ENCODE results near the gene PANK2. TPM values are rescaled to one million over a fixed set of nuclear protein-coding genes. Genes with fewer than 3 reads are reported as not detected.
A peak's percentile ranks its signal among the peaks of the same experiment; 100 is the strongest.

PANK2 gene
- total and polyA plus RNA-seq, 2 of the 8 experiments (the other 6 are each of a cell fraction or from before 2014, with no cell fraction given): 17.1 to 57.5 TPM

DNA sequence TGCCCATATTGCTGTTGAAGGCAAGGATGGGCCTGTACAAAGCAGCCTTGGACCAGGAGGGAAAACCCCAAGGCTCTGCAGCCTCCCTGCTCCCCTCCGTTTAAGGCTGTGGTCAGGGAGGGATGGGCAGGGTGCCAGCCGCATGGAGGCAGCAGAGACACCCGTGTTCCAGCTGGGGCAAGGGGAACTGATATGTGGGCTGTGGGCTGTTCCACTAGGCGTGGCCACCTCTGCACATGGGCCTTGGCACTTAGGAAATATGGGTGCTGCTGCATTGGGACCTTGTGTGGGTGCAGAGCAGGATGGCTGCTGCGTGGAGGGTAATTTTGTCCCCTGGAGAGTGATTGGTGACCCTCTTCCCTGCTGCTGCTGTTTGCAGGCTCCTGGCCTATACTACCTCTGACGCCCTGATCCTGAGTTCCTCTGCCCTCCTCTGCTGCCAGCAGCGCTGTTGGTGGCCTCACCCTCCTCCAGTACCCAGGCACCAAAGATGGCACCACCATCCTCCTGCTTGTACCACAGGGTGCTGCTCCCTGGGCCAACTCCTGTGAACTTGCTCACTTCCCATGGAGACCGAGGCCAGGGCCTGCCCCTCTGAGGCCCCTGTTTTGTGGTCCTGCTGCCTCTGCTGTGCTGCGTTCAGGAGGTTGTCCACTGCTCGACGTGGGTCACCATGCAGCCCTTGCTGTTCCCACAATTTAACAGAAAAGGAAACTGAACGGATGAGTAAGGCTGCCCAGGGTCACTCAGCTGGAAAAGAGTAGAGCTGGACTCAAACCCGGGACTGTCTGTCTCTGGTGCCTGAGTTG, 35.3 kb downstream of the PANK2 start:
- H2BK15ac ChIP-seq (ENCODE audit: low read length): no peak overlapping the region
- peaks cover 0 to 26% of the 10 kb centered on the region in 2 experiments; a peak in 3 of 4 replicates for H3K79me2 ChIP-seq (ENCODE audit: control insufficient read depth in 1 of 2, insufficient read depth in 2 of 2, low read length in 2 of 2)
- no peak overlapping the region for H3K18ac ChIP-seq (ENCODE audit: extremely low read depth, low read length)
- H3K27ac ChIP-seq (ENCODE audit: low read depth, low read length): no peak overlapping the region
- 87% methylated on average over 13 of the region's 13 CpGs; no CpG with 5 or more reads in 1 of the 2 experiments for WGBS, 2 experiments (ENCODE audit: extremely low coverage in 1 of 2, insufficient coverage in 1 of 2, insufficient read length in 1 of 2, insufficient replicate concordance in 2 of 2, low coverage in 1 of 2, low lambda C conversion rate in 2 of 2, missing lambda C conversion rate in 1 of 2)
- H3K4me1 ChIP-seq (replicated peaks in 1 of 4; ENCODE audit: control insufficient read depth in 3 of 4, insufficient read depth in 4 of 4, low read length in 3 of 4): peaks cover 0 to 19% (median 2%) of the 10 kb centered on the region in 4 experiments; a peak in 3 of 7 replicates
- H3K27me3 ChIP-seq (replicated peaks in 1 of 4; ENCODE audit: control insufficient read depth in 3 of 4, extremely low read depth in 1 of 4, insufficient read depth in 3 of 4, low read length in 3 of 4): no peaks in the 10 kb centered on the region
- no peak overlapping the region for H3K56ac ChIP-seq (replicated peaks; ENCODE audit: insufficient read length, low read depth, low read length)
- H3K36me3 ChIP-seq (ENCODE audit: control insufficient read depth in 2 of 4, insufficient read depth in 4 of 4, low read length in 3 of 4): peaks cover 10 to 49% (median 19%) of the 10 kb centered on the region in 4 experiments; a peak in 7 of 8 replicates
- H3K79me1 ChIP-seq (ENCODE audit: low read depth, low read length): peaks cover 8% of the 10 kb centered on the region
- no peak overlapping the region for H2BK12ac ChIP-seq (ENCODE audit: low read depth, low read length)
- no peak for DNase-seq (ENCODE audit: low read depth in 1 of 2, low spot score in 2 of 2)
- H2BK20ac ChIP-seq (ENCODE audit: low read length): no peak overlapping the region
- no peak overlapping the region for H4K91ac ChIP-seq (replicated peaks; ENCODE audit: insufficient read length, low read length)
- H3K9ac ChIP-seq (replicated peaks in 1 of 4; ENCODE audit: extremely low read depth in 1 of 4, low read depth in 3 of 4, low read length in 3 of 4): no peak overlapping the region
- no peaks in the 10 kb centered on the region for H3K9me3 ChIP-seq (ENCODE audit: insufficient read depth in 2 of 2, low read depth in 1 of 2, low read length in 1 of 2)
- no peak overlapping the region for H4K5ac ChIP-seq (ENCODE audit: insufficient read length, low read depth, low read length)
- H4K8ac ChIP-seq (ENCODE audit: extremely low read depth, insufficient read depth, low read length): no peak overlapping the region
- ChIA-PET CTCF (ENCODE audit: partially characterized antibody) (interaction anchor here (1.8 to 4.3 kb wide), 4 partner anchors 15 to 148 kb away, joined by 5 to 33 read pairs (median 12); no protein-coding TSS in a partner anchor), POLR2A (ENCODE audit: partially characterized antibody) (interaction anchor here (0.7 to 7.1 kb wide), 6 partner anchors 12 to 147 kb away, joined by 3 to 57 read pairs (median 5); no protein-coding TSS in a partner anchor)
- H2BK120ac ChIP-seq (replicated peaks; ENCODE audit: low read depth, low read length): no peak overlapping the region
- no peak overlapping the region for H3K14ac ChIP-seq (ENCODE audit: insufficient read length)
- no peak for FAIRE-seq
- peaks cover 36 to 39% of the 10 kb centered on the region in 2 experiments for H4K20me1 ChIP-seq (replicated peaks in 1 of 2; ENCODE audit: control insufficient read depth in 1 of 2, insufficient read depth in 2 of 2, low read length in 2 of 2)
- H3K4ac ChIP-seq (replicated peaks; ENCODE audit: insufficient read length, low read depth, low read length): no peak overlapping the region
- H3K23me2 ChIP-seq (ENCODE audit: low read depth, low read length): no peaks in the 10 kb centered on the region
- no peak overlapping the region for H2AFZ ChIP-seq (ENCODE audit: low read length)
- H2BK5ac ChIP-seq (ENCODE audit: low read depth, low read length): no peak overlapping the region
- no peak overlapping the region for H3K4me3 ChIP-seq (ENCODE audit: extremely low read depth in 1 of 4, insufficient read depth in 2 of 4, low read depth in 3 of 4, low read length in 4 of 4)
- no peak overlapping the region for H3K4me2 ChIP-seq (ENCODE audit: insufficient read depth in 1 of 2, low read depth in 2 of 2, low read length in 2 of 2)
- TF ChIP-seq POLR2AphosphoS5 (IDR thresholded peaks at IDR 0.05; ENCODE audit: low read depth, low read length) (peak; percentile 89), MAX (IDR thresholded peaks at IDR 0.05) (no peak), HDAC6 (IDR thresholded peaks at IDR 0.05; ENCODE audit: low read depth, low read length) (no peak), TAF1 (IDR thresholded peaks at IDR 0.05; ENCODE audit: low read depth, low read length) (no peak), SUZ12 (IDR thresholded peaks at IDR 0.05; ENCODE audit: low read length) (no peak), ASH2L (IDR thresholded peaks at IDR 0.05; ENCODE audit: low read length) (no peak), POLR2A (IDR thresholded peaks at IDR 0.05; ENCODE audit: control extremely low read depth in 1 of 2, low read depth in 2 of 2, low read length in 2 of 2) (peak; percentile 69)
- no peak overlapping the region for H3K23ac ChIP-seq (ENCODE audit: insufficient read length)
- H2AK5ac ChIP-seq (ENCODE audit: low read depth, low read length): no peak overlapping the region
